Skin of body (tissue), 2 donors: Measurements from ENCODE around the gene GRAMD2B. TPM values are rescaled to one million over a fixed set of nuclear protein-coding genes. Genes with fewer than 3 reads are reported as not detected.
"Not testable (repeated sequence)": the region's sequence is repeated elsewhere in the genome, so short reads cannot be mapped to it uniquely, and the experiment has no call there.

ENCODE experiments used
- DNase-seq: peaks from one replicate; lab custom pipeline; 2025; lab: John Stamatoyannopoulos, UW
- total RNA-seq: library from RNA; depleted of rRNA; stranded (reverse); fragments of >200 nt; gene quantifications from one replicate; pipeline ENCODE4 v1.2.3, GENCODE V29; 2014

GRAMD2B gene
- total RNA-seq, 1 donor from 2014 or later: 26.2 TPM

GRCh38 chr5:126449751-126450271 lies 26.6 kb downstream of the GRAMD2B start:
- no peak for DNase-seq

GRCh38 chr5:126450346-126450745 lies 27.1 kb downstream of the GRAMD2B start:
- no peak for DNase-seq

GRCh38 chr5:126450907-126451306 lies 27.7 kb downstream of the GRAMD2B start:
- DNase-seq: no peak

GRCh38 chr5:126452477-126452876 lies 29.3 kb downstream of the GRAMD2B start:
- no peak for DNase-seq

- DNase-seq: peak; percentile 22
These were observed 30.9 kb downstream of the GRAMD2B start for GRCh38 chr5:126454081-126454480.

- DNase-seq: no peak
These were observed 31.3 kb downstream of the GRAMD2B start for GRCh38 chr5:126454535-126454934.

GRCh38 chr5:126455264-126455663 lies 32.1 kb downstream of the GRAMD2B start:
- no peak for DNase-seq

DNA sequence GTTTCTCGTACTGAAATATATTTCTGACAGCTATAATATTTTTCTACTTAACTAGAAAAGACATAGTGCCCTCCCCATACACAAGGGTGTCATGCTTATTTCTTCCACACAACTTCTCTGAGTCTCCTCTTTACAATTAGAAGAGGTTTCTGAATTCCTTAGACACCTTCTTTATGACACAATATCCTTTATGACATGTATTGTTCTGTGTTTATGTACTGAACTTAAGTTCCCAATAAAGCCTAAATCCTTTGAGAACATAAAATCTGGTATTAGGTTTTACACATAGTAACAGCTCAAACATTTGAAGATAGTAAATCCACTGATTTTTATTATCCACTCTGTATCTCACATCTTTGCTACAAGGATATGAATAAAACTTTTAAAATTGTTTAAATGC lies 32.5 kb downstream of the GRAMD2B start:
- DNase-seq: no peak

DNA sequence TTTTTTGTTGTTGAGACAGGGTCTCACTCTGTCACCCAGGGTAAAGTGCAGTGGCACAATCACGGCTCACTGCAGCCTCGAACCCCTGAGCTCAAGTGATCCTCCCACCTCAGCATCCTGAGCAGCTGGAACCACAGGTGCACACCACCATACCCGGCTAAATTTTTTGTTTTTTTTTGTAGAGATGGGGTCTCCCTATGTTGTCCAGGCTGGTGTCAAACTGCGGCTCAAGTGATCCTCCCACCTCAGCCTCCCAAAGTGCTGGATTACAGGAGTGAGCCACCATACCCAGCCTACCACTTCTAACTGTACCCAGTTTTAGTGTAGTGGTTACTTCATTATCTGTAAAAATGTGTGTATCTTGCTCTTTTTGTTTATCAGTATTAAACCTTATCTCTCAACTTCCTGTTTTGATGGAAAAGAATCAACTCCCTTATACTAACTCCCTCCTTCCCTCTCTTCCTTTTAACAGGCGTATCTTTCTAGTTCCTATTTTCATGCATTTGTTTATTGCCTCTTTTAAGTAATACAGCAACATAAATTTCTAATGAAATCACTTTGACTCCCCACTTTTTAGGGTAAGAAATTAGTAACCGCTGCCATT lies 33.1 kb downstream of the GRAMD2B start:
- no peak for DNase-seq

DNA sequence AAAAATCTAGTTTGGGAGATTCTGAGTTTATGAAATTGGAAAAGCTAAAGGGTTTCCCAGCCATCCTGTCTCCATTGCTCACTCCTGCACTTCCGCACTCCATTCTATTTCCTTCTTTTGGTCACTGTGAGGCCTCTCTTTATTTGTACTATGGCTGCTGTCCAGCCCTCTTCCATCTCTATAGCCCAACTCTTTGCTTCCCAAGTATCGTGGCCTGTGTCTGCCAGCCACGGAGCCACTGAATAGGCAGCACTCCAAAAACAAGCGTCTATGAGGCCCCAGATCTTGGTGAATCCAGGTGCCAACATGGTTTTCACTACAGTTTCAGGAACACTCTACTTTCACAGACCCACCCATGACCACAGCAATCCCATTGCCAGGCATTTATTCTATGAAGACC lies 37.2 kb downstream of the GRAMD2B start:
- DNase-seq: no peak

- no peak for DNase-seq
These were observed 37.8 kb downstream of the GRAMD2B start for GRCh38 chr5:126460977-126461376.

DNA sequence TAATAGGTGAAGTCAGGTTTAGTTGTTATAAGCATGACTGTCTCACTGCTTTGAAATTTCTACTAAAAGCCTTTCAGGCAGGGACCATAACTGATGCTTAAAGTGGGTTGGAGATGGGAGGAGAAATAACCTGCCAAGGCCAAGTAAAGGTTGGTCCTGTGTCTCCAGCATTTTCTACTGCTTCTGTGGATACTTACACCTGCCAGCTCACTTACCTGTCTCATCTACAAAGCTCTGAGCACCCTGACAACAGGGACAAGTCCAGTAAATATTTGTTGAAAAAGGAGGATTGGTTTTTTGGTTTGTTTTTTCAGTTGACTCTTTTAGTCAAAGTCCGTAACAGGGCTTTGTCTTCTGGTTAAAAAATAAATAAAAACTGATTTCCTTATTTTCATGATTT lies 38.6 kb downstream of the GRAMD2B start:
- no peak for DNase-seq

- no peak for DNase-seq
These were observed 39.2 kb downstream of the GRAMD2B start for GRCh38 chr5:126462239-126463014.

DNA sequence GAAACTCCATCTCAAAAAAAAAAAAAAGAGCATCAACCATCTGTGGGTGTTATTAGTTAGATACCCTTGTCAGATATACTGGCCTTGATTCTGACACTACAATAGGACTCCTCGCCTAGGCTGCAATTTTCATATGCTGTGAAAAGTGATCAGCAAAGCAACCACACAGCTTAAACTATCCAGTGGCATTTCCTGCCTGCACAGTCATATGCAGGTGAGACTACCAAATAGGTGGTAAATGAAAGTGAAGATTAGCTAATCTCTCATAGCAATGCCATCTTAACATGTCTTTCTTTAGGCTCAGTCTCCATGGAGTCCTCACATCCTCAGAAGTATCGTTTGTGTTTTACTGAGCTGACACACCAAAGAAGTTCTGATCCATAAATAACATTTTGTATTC lies 40.8 kb downstream of the GRAMD2B start:
- no peak for DNase-seq

DNA sequence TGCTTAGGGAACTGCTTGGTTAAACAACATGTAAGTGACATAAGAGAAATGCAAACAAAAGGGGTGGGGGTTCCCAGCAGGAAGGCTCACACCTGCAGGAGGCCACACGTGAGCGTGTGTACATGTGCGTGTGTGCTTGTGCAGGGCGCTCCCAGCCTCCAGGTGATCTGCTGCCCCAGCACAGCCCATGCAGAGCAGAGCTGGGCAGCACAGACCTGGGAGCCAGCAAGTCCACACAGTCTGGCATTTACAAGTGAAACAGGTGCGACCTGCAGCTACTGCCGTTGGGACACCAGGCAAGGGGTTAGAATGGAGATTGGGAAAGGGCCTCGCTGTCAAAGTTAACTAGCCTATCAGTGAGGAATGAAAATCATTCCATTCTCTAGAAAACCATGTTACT lies 41.8 kb downstream of the GRAMD2B start:
- DNase-seq: no peak

- DNase-seq: no peak
These were observed 44.9 kb downstream of the GRAMD2B start for GRCh38 chr5:126468091-126468490.

DNA sequence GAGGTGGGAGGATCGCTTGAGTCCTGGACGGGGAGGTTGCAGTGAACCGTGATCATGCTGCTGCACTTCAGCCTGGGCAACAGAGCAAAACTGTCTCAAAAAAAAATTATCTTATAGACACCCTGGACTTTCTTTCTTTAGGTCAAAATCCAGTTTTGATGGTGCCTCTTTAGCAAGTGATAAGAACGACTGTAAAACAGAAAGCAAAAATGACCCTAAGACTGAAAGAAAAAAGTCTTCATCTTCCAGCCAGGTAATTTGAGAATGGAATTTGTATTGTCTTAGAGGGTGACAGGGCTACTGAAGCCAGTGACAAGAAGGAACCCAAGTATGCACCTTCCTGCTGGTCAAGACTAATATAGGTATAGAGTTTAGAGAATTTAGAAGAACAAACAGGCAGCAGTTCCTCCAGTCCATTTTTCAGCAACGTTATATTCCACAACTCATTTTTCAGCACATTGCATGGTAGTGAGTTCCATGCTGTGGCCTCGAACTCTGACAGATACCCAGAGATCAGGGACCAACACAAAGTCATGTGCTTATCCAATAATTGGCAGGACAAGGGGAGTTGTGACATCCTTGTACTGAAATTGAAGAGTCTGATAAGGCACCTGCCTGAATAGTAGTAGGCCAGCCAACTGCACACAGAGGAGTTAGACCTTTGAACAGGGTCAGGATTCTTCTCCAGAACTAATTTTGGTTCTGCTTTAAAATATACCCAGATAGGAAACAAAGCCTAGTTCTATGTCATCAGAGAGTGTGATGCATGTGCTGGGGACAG lies 46.5 kb downstream of the GRAMD2B start:
- no peak for DNase-seq

DNA sequence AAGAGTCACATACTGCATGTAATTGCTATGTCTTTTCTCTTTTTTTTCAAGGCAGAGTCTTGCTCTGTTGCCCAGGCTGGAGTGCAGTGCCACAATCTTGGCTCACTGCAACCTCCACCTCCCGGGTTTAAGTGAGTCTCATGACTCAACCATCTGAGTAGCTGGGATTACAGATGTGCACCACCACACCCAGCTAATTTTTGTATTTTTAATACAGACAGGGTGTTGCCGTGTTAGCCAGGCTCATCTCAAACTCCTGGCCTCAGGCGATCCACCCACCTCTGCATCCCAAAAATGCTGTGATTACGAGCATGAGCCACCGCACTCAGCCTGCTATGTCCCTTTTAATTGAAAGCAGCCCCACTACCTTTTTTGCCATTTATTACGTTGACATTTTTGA lies 47.3 kb downstream of the GRAMD2B start:
- DNase-seq: not testable (repeated sequence)

DNA sequence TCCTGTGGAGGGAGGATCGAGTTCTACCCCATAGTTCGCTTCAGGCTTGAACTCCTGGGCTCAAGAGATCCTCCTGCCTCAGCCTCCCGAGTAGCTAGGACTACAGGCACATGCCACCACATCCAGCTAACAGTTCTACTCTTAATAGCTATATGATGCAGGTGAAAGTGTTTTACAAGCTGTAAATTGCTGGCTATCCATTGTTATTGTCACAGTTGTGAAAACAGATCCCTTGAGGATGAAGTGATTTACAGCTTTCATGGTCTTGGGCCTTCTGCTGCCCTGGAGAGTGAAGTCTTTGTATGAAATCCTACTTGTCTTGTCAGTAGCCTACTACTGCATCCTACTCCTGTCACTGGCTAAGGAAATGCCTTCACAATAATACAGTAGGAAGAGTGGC lies 48.0 kb downstream of the GRAMD2B start:
- DNase-seq: no peak

DNA sequence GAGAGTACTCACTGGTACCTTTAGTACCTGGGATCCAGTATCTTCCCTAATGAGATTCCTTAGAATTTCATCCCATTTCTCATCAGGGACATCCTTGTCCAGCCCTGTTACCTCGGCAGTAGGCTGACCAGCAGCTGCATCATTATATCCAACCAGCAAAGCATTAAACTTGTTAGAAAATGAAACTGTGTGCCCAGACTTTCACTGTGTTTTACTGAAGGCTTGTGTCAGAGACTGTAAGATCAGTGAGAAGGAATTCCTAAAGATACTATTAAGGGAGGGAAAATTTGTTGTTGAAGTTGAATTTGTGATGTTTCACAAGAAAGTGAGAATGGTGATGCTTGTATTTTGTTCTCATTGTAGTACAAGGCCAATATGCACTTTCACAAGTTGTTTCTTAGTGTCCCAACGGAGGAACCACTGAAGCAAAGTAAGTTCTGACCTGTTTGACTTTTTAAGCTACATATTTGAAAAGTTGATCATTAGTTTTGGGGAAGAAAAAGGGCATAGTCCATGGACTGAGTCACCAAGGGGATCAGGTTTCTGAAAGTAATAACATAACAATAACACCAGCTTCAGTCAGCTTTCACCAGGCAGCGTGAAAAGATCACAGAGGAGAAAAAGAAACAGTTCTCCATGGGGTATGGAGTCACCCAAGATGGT lies 48.8 kb downstream of the GRAMD2B start:
- DNase-seq: no peak

DNA sequence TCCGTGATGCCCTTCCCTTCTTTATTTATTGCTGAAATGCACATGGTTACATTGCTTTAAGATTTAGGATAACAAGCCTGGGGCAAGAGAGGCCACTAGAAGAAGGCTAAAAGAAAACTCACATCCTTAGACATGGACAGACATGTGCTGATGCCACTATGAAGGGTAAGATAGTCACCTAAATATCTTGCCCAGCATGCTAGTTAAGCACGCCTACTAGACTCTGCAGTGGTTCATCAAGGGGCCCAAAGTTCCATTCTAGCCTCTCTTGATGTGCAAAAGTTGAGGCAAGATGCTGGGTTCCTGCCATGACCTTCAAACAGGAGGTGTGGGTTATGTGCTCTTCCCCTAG lies 49.3 kb downstream of the GRAMD2B start:
- DNase-seq: no peak
